Measurements from ENCODE around the gene MAX. TPM values are rescaled to one million over a fixed set of nuclear protein-coding genes. Genes with fewer than 3 reads are reported as not detected.

Gene MAX
- total and polyA plus RNA-seq, 9 of the 15 experiments (the other 6 are each of a cell fraction or from before 2014, with no cell fraction given): 15.4 to 96.5 (median 51.6) TPM

DNA sequence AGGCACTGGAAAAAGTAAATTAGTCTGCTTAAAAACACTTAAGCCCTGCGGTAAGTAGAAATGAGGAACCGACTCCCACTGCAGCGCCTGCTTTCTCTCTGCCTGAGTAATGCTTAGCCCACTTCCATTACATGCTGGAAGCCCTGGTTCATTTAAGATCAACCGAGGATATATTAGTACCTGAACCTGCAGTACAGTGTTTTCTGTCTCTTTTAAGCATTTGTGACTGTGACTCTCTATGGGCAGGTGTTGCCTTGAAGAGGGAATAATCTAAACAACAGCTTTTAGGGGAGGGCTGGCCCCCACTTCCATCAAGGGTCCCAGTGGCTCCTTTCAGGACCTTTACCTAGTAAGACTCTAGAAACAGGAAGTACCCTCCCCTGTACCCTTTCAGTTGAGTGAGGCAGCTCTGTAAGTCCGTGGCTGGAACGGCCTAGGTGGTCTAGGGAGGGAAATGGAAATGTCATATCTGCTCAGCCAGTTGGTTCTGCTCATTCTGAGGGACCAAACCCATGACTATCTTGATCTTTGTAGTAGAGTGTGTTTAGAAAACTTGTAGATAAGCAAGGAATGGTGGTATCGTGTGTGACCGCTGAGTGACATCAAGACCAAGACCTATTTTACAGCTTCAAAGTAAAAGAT is 59.5 kb downstream of the MAX start (continued):
- TF ChIP-seq, protein P1, sequence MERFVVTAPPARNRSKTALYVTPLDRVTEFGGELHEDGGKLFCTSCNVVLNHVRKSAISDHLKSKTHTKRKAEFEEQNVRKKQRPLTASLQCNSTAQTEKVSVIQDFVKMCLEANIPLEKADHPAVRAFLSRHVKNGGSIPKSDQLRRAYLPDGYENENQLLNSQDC (CRISPR knock-in tag; IDR thresholded peaks at IDR 0.05): no peak
- TF ChIP-seq SNIP1 (IDR thresholded peaks at IDR 0.05; ENCODE audit: low read depth): no peak
- TF ChIP-seq FIP1L1 (IDR thresholded peaks at IDR 0.05; ENCODE audit: low read depth, low read length, poor library complexity, severe bottlenecking): no peak
- TF ChIP-seq RNF2 (IDR thresholded peaks at IDR 0.05): peak; percentile 87
- peak; percentile 87 for TF ChIP-seq SPI1 (IDR thresholded peaks at IDR 0.05; ENCODE audit: borderline replicate concordance, low read depth, low read length)
- no peak for TF ChIP-seq XRCC4 (IDR thresholded peaks at IDR 0.05; ENCODE audit: extremely low read depth, insufficient read depth, insufficient read length)
- TF ChIP-seq ARNT (IDR thresholded peaks at IDR 0.05): peak in 1 of 2 experiments; percentile 65; a peak in 2 of 4 replicates
- TF ChIP-seq ZNF239 (CRISPR knock-in tag; IDR thresholded peaks at IDR 0.05): no peak
- TF ChIP-seq, protein P2, sequence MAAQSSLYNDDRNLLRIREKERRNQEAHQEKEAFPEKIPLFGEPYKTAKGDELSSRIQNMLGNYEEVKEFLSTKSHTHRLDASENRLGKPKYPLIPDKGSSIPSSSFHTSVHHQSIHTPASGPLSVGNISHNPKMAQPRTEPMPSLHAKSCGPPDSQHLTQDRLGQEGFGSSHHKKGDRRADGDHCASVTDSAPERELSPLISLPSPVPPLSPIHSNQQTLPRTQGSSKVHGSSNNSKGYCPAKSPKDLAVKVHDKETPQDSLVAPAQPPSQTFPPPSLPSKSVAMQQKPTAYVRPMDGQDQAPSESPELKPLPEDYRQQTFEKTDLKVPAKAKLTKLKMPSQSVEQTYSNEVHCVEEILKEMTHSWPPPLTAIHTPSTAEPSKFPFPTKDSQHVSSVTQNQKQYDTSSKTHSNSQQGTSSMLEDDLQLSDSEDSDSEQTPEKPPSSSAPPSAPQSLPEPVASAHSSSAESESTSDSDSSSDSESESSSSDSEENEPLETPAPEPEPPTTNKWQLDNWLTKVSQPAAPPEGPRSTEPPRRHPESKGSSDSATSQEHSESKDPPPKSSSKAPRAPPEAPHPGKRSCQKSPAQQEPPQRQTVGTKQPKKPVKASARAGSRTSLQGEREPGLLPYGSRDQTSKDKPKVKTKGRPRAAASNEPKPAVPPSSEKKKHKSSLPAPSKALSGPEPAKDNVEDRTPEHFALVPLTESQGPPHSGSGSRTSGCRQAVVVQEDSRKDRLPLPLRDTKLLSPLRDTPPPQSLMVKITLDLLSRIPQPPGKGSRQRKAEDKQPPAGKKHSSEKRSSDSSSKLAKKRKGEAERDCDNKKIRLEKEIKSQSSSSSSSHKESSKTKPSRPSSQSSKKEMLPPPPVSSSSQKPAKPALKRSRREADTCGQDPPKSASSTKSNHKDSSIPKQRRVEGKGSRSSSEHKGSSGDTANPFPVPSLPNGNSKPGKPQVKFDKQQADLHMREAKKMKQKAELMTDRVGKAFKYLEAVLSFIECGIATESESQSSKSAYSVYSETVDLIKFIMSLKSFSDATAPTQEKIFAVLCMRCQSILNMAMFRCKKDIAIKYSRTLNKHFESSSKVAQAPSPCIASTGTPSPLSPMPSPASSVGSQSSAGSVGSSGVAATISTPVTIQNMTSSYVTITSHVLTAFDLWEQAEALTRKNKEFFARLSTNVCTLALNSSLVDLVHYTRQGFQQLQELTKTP (IDR thresholded peaks at IDR 0.05; ENCODE audit: low read depth in 1 of 2, partially characterized antibody in 2 of 2): peak; percentile 63 to 92
- TF ChIP-seq, protein P3, sequence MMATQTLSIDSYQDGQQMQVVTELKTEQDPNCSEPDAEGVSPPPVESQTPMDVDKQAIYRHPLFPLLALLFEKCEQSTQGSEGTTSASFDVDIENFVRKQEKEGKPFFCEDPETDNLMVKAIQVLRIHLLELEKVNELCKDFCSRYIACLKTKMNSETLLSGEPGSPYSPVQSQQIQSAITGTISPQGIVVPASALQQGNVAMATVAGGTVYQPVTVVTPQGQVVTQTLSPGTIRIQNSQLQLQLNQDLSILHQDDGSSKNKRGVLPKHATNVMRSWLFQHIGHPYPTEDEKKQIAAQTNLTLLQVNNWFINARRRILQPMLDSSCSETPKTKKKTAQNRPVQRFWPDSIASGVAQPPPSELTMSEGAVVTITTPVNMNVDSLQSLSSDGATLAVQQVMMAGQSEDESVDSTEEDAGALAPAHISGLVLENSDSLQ (IDR thresholded peaks at IDR 0.05): peak; percentile 87
- TF ChIP-seq, protein P4, sequence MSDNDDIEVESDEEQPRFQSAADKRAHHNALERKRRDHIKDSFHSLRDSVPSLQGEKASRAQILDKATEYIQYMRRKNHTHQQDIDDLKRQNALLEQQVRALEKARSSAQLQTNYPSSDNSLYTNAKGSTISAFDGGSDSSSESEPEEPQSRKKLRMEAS (CRISPR knock-in tag; IDR thresholded peaks at IDR 0.05): no peak
- TF ChIP-seq BRD9 (IDR thresholded peaks at IDR 0.05; ENCODE audit: low read depth, partially characterized antibody): peak; percentile 42
- TF ChIP-seq BRCA1 (IDR thresholded peaks at IDR 0.05): no peak
- no peak for TF ChIP-seq BRCA1 (CRISPR knock-in tag; IDR thresholded peaks at IDR 0.05)
- TF ChIP-seq NCOR1 (IDR thresholded peaks at IDR 0.05): peak; percentile 93
- TF ChIP-seq JUND (IDR thresholded peaks at IDR 0.05; ENCODE audit: borderline replicate concordance, low read depth, low read length): peak; percentile 65
- no peak for TF ChIP-seq JUND (tag; IDR thresholded peaks at IDR 0.05; ENCODE audit: borderline replicate concordance, low read depth, low read length)
- peak; percentile 16; the same call in 1 of the 2 replicates for TF ChIP-seq CREB1 (IDR thresholded peaks at IDR 0.05)
- no peak for TF ChIP-seq CREB1 (CRISPR knock-in tag; IDR thresholded peaks at IDR 0.05)
- TF ChIP-seq ZFP36 (IDR thresholded peaks at IDR 0.05; ENCODE audit: low read depth, low read length, partially characterized antibody): no peak
- TF ChIP-seq, protein P5, sequence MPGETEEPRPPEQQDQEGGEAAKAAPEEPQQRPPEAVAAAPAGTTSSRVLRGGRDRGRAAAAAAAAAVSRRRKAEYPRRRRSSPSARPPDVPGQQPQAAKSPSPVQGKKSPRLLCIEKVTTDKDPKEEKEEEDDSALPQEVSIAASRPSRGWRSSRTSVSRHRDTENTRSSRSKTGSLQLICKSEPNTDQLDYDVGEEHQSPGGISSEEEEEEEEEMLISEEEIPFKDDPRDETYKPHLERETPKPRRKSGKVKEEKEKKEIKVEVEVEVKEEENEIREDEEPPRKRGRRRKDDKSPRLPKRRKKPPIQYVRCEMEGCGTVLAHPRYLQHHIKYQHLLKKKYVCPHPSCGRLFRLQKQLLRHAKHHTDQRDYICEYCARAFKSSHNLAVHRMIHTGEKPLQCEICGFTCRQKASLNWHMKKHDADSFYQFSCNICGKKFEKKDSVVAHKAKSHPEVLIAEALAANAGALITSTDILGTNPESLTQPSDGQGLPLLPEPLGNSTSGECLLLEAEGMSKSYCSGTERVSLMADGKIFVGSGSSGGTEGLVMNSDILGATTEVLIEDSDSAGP (CRISPR knock-in tag; IDR thresholded peaks at IDR 0.05): no peak

All from K562 (cell line).